Measurements from ENCODE around the gene NR4A1. TPM values are rescaled to one million over a fixed set of nuclear protein-coding genes. Genes with fewer than 3 reads are reported as not detected.

The NR4A1 gene
- polyA plus RNA-seq, 1 of the 3 experiments (the other 2 are of a cell fraction): 120 TPM

DNA sequence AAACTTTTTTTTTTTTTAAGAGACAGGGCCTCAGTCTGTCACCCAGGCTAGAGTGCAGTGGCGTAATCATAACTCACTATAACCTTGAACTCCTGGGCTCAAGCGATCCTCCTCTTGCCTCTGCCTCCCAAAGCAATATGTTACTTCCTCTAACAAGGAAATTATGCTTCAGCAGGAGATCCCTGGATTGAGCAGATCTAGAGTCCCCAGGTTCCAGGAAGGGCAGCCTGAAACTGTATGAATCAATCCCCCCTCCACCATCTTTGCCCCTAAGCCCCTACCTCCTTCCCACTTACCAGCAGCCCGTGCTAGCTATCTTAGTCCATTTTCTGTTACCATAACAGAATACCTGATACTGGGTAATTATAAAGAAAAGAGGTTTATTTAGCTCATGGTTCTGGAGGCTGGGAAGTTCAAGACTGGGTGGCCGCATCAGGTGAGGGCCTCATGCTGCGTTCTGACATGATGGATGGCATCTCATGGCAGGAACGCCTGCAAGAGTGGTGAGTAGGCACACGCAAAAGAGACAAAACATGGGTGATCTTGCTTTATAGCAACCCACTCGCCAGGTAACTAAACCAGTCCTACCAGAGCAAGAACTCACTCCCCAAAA lies 39.5 kb upstream of the NR4A1 start:
- no peaks in the 10 kb centered on the region for H3K27me3 ChIP-seq (ENCODE audit: insufficient read depth)
- ChIA-PET POLR2A (no interaction called here), CTCF (interaction anchor here (0.9 to 13.1 kb wide), 2 partner anchors 10 to 136 kb away, joined by 3 to 526 read pairs; no protein-coding TSS in a partner anchor)
- H3K4me3 ChIP-seq (ENCODE audit: low read depth in 2 of 2, low read length in 1 of 2): no peak overlapping the region
- H3K9ac ChIP-seq: no peak overlapping the region
- 92% methylated on average over 8 of the region's 8 CpGs for WGBS (ENCODE audit: low lambda C conversion rate)
- peaks cover 0 to 27% of the 10 kb centered on the region in 2 experiments; a peak in 2 of 4 replicates for H3K4me1 ChIP-seq (ENCODE audit: control insufficient read depth in 1 of 2, insufficient read depth in 2 of 2, low read depth in 1 of 2, low read length in 1 of 2)
- DNase-seq: no peak
- no peak overlapping the region for H3K4me2 ChIP-seq
- H3F3A ChIP-seq (replicated peaks; ENCODE audit: insufficient read depth): no peaks in the 10 kb centered on the region
- no peaks in the 10 kb centered on the region for H4K20me1 ChIP-seq (ENCODE audit: insufficient read depth)
- H3K79me2 ChIP-seq (ENCODE audit: insufficient read depth): no peaks in the 10 kb centered on the region
- H2AFZ ChIP-seq (ENCODE audit: low read depth): no peak overlapping the region
- H3K9me2 ChIP-seq: no peaks in the 10 kb centered on the region
- H3K9me3 ChIP-seq: no peaks in the 10 kb centered on the region
- TF ChIP-seq, protein P1, sequence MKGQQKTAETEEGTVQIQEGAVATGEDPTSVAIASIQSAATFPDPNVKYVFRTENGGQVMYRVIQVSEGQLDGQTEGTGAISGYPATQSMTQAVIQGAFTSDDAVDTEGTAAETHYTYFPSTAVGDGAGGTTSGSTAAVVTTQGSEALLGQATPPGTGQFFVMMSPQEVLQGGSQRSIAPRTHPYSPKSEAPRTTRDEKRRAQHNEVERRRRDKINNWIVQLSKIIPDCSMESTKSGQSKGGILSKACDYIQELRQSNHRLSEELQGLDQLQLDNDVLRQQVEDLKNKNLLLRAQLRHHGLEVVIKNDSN (IDR thresholded peaks at IDR 0.05; ENCODE audit: borderline replicate concordance, low read depth): no peak
- TF ChIP-seq, protein P2, sequence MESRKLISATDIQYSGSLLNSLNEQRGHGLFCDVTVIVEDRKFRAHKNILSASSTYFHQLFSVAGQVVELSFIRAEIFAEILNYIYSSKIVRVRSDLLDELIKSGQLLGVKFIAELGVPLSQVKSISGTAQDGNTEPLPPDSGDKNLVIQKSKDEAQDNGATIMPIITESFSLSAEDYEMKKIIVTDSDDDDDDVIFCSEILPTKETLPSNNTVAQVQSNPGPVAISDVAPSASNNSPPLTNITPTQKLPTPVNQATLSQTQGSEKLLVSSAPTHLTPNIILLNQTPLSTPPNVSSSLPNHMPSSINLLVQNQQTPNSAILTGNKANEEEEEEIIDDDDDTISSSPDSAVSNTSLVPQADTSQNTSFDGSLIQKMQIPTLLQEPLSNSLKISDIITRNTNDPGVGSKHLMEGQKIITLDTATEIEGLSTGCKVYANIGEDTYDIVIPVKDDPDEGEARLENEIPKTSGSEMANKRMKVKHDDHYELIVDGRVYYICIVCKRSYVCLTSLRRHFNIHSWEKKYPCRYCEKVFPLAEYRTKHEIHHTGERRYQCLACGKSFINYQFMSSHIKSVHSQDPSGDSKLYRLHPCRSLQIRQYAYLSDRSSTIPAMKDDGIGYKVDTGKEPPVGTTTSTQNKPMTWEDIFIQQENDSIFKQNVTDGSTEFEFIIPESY (IDR thresholded peaks at IDR 0.05; ENCODE audit: borderline replicate concordance, low read depth): no peak
- TF ChIP-seq TEAD4 (IDR thresholded peaks at IDR 0.05; ENCODE audit: borderline replicate concordance, insufficient read depth) (no peak), NRF1 (IDR thresholded peaks at IDR 0.05; ENCODE audit: low read depth, low read length) (no peak)
- TF ChIP-seq, protein P3, sequence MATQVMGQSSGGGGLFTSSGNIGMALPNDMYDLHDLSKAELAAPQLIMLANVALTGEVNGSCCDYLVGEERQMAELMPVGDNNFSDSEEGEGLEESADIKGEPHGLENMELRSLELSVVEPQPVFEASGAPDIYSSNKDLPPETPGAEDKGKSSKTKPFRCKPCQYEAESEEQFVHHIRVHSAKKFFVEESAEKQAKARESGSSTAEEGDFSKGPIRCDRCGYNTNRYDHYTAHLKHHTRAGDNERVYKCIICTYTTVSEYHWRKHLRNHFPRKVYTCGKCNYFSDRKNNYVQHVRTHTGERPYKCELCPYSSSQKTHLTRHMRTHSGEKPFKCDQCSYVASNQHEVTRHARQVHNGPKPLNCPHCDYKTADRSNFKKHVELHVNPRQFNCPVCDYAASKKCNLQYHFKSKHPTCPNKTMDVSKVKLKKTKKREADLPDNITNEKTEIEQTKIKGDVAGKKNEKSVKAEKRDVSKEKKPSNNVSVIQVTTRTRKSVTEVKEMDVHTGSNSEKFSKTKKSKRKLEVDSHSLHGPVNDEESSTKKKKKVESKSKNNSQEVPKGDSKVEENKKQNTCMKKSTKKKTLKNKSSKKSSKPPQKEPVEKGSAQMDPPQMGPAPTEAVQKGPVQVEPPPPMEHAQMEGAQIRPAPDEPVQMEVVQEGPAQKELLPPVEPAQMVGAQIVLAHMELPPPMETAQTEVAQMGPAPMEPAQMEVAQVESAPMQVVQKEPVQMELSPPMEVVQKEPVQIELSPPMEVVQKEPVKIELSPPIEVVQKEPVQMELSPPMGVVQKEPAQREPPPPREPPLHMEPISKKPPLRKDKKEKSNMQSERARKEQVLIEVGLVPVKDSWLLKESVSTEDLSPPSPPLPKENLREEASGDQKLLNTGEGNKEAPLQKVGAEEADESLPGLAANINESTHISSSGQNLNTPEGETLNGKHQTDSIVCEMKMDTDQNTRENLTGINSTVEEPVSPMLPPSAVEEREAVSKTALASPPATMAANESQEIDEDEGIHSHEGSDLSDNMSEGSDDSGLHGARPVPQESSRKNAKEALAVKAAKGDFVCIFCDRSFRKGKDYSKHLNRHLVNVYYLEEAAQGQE (IDR thresholded peaks at IDR 0.05; ENCODE audit: low read depth, low read length): no peak
- no peak overlapping the region for H3K27ac ChIP-seq (ENCODE audit: low read depth in 2 of 2, low read length in 1 of 2)
- no peaks in the 10 kb centered on the region for H3K36me3 ChIP-seq (replicated peaks in 1 of 2; ENCODE audit: control insufficient read depth in 1 of 2, insufficient read depth in 2 of 2, low read length in 1 of 2)

DNA sequence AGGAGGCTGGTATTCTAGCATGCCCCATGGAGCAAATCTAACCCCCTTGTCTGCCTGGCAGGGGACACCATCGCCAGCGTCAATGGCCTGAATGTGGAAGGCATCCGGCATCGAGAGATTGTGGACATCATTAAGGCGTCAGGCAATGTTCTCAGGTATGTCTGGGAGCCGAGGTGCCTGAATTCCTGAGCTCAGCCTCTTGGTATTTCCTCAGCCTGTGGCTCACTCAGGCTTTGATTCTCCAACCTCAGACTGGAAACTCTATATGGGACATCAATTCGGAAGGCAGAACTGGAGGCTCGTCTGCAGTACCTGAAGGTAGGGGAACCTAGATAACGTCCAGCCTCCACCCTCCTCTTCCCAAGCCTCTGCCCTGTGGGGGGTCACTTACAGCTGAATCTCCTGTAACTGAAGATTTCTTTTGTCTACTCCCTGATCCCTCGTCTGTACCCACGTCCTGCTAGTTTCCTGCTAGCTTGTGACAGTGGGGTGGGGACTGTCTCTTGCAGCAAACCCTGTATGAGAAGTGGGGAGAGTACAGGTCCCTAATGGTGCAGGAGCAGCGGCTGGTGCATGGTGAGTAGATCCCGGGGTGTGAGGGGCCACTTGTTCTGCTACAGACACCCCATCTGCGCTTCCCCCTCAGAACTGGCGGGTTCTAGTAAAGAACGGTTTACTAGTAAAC lies 37.5 kb upstream of the NR4A1 start:
- WGBS (ENCODE audit: low lambda C conversion rate): 80% methylated on average over 15 of the region's 16 CpGs
- no peaks in the 10 kb centered on the region for H3K9me3 ChIP-seq
- no peaks in the 10 kb centered on the region for H4K20me1 ChIP-seq (ENCODE audit: insufficient read depth)
- H3K27ac ChIP-seq (ENCODE audit: low read depth in 2 of 2, low read length in 1 of 2): no peak overlapping the region
- H3K36me3 ChIP-seq (replicated peaks in 1 of 2; ENCODE audit: control insufficient read depth in 1 of 2, insufficient read depth in 2 of 2, low read length in 1 of 2): no peaks in the 10 kb centered on the region
- no peaks in the 10 kb centered on the region for H3K27me3 ChIP-seq (ENCODE audit: insufficient read depth)
- DNase-seq: no peak
- H3K9ac ChIP-seq: no peak overlapping the region
- POLR2A ChIA-PET: no interaction called here
- no peak overlapping the region for H3K4me3 ChIP-seq (ENCODE audit: low read depth in 2 of 2, low read length in 1 of 2)
- TF ChIP-seq EZH2phosphoT487 (IDR thresholded peaks at IDR 0.05; ENCODE audit: borderline replicate concordance, low read depth) (no peak), SMC3 (IDR thresholded peaks at IDR 0.05; ENCODE audit: low read depth, low read length) (no peak), POLR2AphosphoS5 (IDR thresholded peaks at IDR 0.05; ENCODE audit: low read depth, low read length) (no peak), EP300 (IDR thresholded peaks at IDR 0.05; ENCODE audit: borderline replicate concordance in 1 of 2, low read depth in 1 of 2, low read length in 1 of 2) (no peak), NFIC (IDR thresholded peaks at IDR 0.05; ENCODE audit: borderline replicate concordance) (no peak), TEAD4 (IDR thresholded peaks at IDR 0.05; ENCODE audit: borderline replicate concordance, insufficient read depth) (no peak)
- H3K79me2 ChIP-seq (ENCODE audit: insufficient read depth): no peaks in the 10 kb centered on the region
- peaks cover 0 to 19% of the 10 kb centered on the region in 2 experiments; a peak in 2 of 4 replicates for H3K4me1 ChIP-seq (ENCODE audit: control insufficient read depth in 1 of 2, insufficient read depth in 2 of 2, low read depth in 1 of 2, low read length in 1 of 2)
- no peaks in the 10 kb centered on the region for H3F3A ChIP-seq (replicated peaks; ENCODE audit: insufficient read depth)
- CTCF ChIA-PET: interaction anchor here (1.3 to 15.3 kb wide), 3 partner anchors 8 to 23 kb away, joined by 8 to 608 read pairs (median 526); no protein-coding TSS in a partner anchor
- H3K4me2 ChIP-seq: no peak overlapping the region
- no peak overlapping the region for H2AFZ ChIP-seq (ENCODE audit: low read depth)
- no peaks in the 10 kb centered on the region for H3K9me2 ChIP-seq

Measured in SK-N-SH (cell line).